ENCODE data around the gene DNAJC13. TPM values are rescaled to one million over a fixed set of nuclear protein-coding genes. Genes with fewer than 3 reads are reported as not detected.

The DNAJC13 gene
- total and polyA plus RNA-seq, 12 donors = 6.3 to 40.5 (median 30.8) TPM

- Histone ChIP-seq H3K4me1 (no peaks in the 10 kb centered on the region), H3K4me3 (no peak overlapping the region), H3K27me3 (no peaks in the 10 kb centered on the region), H3K9me3 (no peaks in the 10 kb centered on the region), H3K36me3 (peaks cover 0 to 99% (median 38%) of the 10 kb centered on the region in 9 donors), H3K27ac (no peak overlapping the region)
- DNase-seq (no peak), ATAC-seq (no peak)
- intact Hi-C loops (cut with DNase I) = loop anchor here in 1 of 10 donors (5.0 kb wide), 1 partner anchor 122 kb away; no protein-coding TSS in a partner anchor
- WGBS, 2 donors = 83 to 89% methylated on average over 3 of the region's 3 CpGs
- TF ChIP-seq CTCF (IDR thresholded peaks at IDR 0.05) = no peak
These were observed 113.3 kb downstream of the DNAJC13 start for GRCh38 chr3:132530624-132531023.

GRCh38 chr3:132535575-132536441 is 118.5 kb downstream of the DNAJC13 start:
- WGBS, 2 donors = 59 to 61% methylated on average over 7 of the region's 7 CpGs
- peak; percentile 50 to 79 (median 67) for TF ChIP-seq CTCF (IDR thresholded peaks at IDR 0.05)

GRCh38 chr3:132536442-132537153 is 119.3 kb downstream of the DNAJC13 start:
- no peak overlapping the region for H3K4me3 ChIP-seq
- intact Hi-C loops (cut with DNase I) = loop anchor here in 6 of 10 donors (1.0 to 5.0 kb wide), 3 partner anchors 106 kb away; no protein-coding TSS in a partner anchor
- TF ChIP-seq CTCF (IDR thresholded peaks at IDR 0.05) = no peak
- H3K9me3 ChIP-seq = no peaks in the 10 kb centered on the region
- peak overlapping the region in 3 of 10 donors; percentile 17 to 32 (median 20) for H3K27ac ChIP-seq
- 89% methylated on average over 3 of the region's 3 CpGs for WGBS, 2 donors
- H3K36me3 ChIP-seq = peaks cover 0 to 95% (median 29%) of the 10 kb centered on the region in 9 donors
- peaks cover 0 to 9% (median 0%) of the 10 kb centered on the region in 9 donors for H3K4me1 ChIP-seq
- ATAC-seq (peak in 5 of 8 donors; percentile 8 to 35 (median 12)), DNase-seq (no peak)
- no peaks in the 10 kb centered on the region for H3K27me3 ChIP-seq

More at GRCh38 chr3:132535575-132536441, 118.5 kb downstream of the DNAJC13 start:
- peak; percentile 81 to 90 (median 88) for ATAC-seq
- Histone ChIP-seq H3K36me3 (peaks cover 0 to 95% (median 25%) of the 10 kb centered on the region in 9 donors), H3K27me3 (no peaks in the 10 kb centered on the region), H3K27ac (peak overlapping the region in 3 of 10 donors; percentile 17 to 32 (median 20)), H3K4me3 (no peak overlapping the region), H3K4me1 (peaks cover 0 to 9% (median 0%) of the 10 kb centered on the region in 9 donors), H3K9me3 (no peaks in the 10 kb centered on the region)
- DNase-seq = peak; percentile 16 to 78
- intact Hi-C loops (cut with DNase I) = loop anchor here (1.0 to 5.0 kb wide), 4 partner anchors 99 to 107 kb away; no protein-coding TSS in a partner anchor

GRCh38 chr3:132537297-132537696 is 120.0 kb downstream of the DNAJC13 start:
- no peak for TF ChIP-seq CTCF (IDR thresholded peaks at IDR 0.05)
- WGBS, 2 donors = 85 to 95% methylated on average over 1 of the region's 1 CpG
- H3K36me3 ChIP-seq = peaks cover 0 to 95% (median 29%) of the 10 kb centered on the region in 9 donors
- DNase-seq = no peak
- intact Hi-C loops (cut with DNase I) = loop anchor here in 4 of 10 donors (2.0 to 5.0 kb wide), 2 partner anchors 105 to 106 kb away; no protein-coding TSS in a partner anchor
- H3K9me3 ChIP-seq = no peaks in the 10 kb centered on the region
- no peak for ATAC-seq
- H3K27ac ChIP-seq = no peak overlapping the region
- H3K27me3 ChIP-seq = no peaks in the 10 kb centered on the region
- H3K4me1 ChIP-seq = peaks cover 0 to 9% (median 0%) of the 10 kb centered on the region in 9 donors
- H3K4me3 ChIP-seq = no peak overlapping the region

Data from heart right ventricle (tissue), 16 donors.